Measurements from ENCODE around the gene HMGXB4.
"Not testable (repeated sequence)": the region's sequence is repeated elsewhere in the genome, so short reads cannot be mapped to it uniquely, and the experiment has no call there.

The HMGXB4 gene

GRCh38 chr22:35230417-35230816 lies 26.9 kb upstream of the HMGXB4 start:
- peaks cover 9% of the 10 kb centered on the region for H3K4me1 Mint-ChIP-seq (ENCODE audit: low read depth)
- H3K36me3 Mint-ChIP-seq (ENCODE audit: low read depth), result no peaks in the 10 kb centered on the region
- peak overlapping the region; percentile 59 for H3K4me3 Mint-ChIP-seq
- H3K27ac Mint-ChIP-seq, result no peak overlapping the region
- peaks cover 34% of the 10 kb centered on the region for H3K27me3 Mint-ChIP-seq
- no peak for DNase-seq
- no peaks in the 10 kb centered on the region for H3K9me3 Mint-ChIP-seq

- Mint-ChIP-seq H3K27me3 (peaks cover 39% of the 10 kb centered on the region), H3K9me3 (no peaks in the 10 kb centered on the region), H3K4me1 (ENCODE audit: low read depth) (peaks cover 9% of the 10 kb centered on the region), H3K4me3 (peak overlapping the region; percentile 59), H3K27ac (no peak overlapping the region), H3K36me3 (ENCODE audit: low read depth) (no peaks in the 10 kb centered on the region)
- no peak for DNase-seq
Measured at GRCh38 chr22:35230839-35231584, 26.3 kb upstream of the HMGXB4 start.

DNA sequence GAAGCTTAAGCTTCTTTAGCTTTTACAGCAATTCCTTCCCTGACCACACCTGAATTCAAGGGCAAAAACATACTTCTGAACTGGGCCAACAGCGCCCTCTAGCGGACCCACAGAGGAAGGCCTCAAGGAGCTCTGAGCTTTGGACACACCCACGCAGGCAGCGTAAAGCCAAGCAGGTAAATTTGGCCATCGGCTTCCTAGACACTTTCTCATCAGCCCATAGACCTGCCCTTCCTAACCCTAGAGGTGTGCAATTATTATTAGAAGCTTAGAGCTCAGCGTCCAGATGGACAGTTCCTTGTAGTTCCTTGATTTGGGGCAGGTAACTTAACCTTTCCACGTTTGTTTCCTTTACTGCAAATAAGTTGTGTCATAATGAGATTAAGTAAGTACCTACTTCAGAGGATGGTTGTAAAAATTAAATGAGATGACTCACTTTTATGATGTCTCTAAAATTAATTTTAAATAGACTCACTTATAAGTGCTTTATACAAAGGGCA lies 25.7 kb upstream of the HMGXB4 start:
- Mint-ChIP-seq H3K36me3 (ENCODE audit: low read depth) (no peaks in the 10 kb centered on the region), H3K4me1 (ENCODE audit: low read depth) (peaks cover 9% of the 10 kb centered on the region)

GRCh38 chr22:35238749-35239148 lies 18.5 kb upstream of the HMGXB4 start:
- H3K9me3 Mint-ChIP-seq; H3K4me3 Mint-ChIP-seq; H3K4me1 Mint-ChIP-seq (ENCODE audit: low read depth); DNase-seq; H3K36me3 Mint-ChIP-seq (ENCODE audit: low read depth); H3K27ac Mint-ChIP-seq: not testable (repeated sequence)
- H3K27me3 Mint-ChIP-seq, result peaks cover 58% of the 10 kb centered on the region

More for the DNA sequence above, 25.7 kb upstream of the HMGXB4 start:
- Mint-ChIP-seq H3K4me3 (no peak overlapping the region), H3K27ac (no peak overlapping the region), H3K9me3 (no peaks in the 10 kb centered on the region), H3K27me3 (peaks cover 45% of the 10 kb centered on the region)
- DNase-seq, result peak; percentile 75

DNA sequence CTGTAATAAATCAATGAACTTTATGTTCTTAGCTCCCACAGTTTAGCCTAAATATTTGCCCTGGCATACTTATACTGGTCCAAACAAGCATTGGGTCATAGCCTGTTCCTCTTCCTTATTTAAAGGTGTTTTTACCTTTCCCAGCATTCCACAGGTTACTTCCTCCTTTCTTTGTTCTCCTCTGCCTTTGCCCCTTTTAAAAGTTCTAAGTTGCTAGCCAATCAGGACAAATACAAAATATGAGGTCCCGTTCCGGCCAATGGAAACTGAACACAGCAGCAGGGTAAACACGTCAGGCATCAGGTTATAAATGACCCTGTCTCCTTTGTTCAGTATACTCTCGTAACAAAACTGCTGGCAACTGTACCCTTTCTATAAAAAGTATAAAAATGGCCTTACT lies 12.8 kb upstream of the HMGXB4 start:
- H3K4me1 Mint-ChIP-seq (ENCODE audit: low read depth); H3K9me3 Mint-ChIP-seq; H3K27ac Mint-ChIP-seq; H3K36me3 Mint-ChIP-seq (ENCODE audit: low read depth); H3K4me3 Mint-ChIP-seq; DNase-seq: not testable (repeated sequence)
- peaks cover 41% of the 10 kb centered on the region for H3K27me3 Mint-ChIP-seq

GRCh38 chr22:35250156-35250555 lies 7.1 kb upstream of the HMGXB4 start:
- Mint-ChIP-seq H3K9me3 (no peaks in the 10 kb centered on the region), H3K4me1 (ENCODE audit: low read depth) (no peaks in the 10 kb centered on the region), H3K27ac (no peak overlapping the region), H3K27me3 (peaks cover 17% of the 10 kb centered on the region), H3K36me3 (ENCODE audit: low read depth) (no peaks in the 10 kb centered on the region), H3K4me3 (no peak overlapping the region)
- DNase-seq, result no peak

- H3K9me3 Mint-ChIP-seq, result no peaks in the 10 kb centered on the region
- no peak for DNase-seq
- no peak overlapping the region for H3K27ac Mint-ChIP-seq
- H3K36me3 Mint-ChIP-seq (ENCODE audit: low read depth), result peaks cover 11% of the 10 kb centered on the region
- H3K4me1 Mint-ChIP-seq (ENCODE audit: low read depth), result peaks cover 16% of the 10 kb centered on the region
- H3K27me3 Mint-ChIP-seq, result no peaks in the 10 kb centered on the region
- no peak overlapping the region for H3K4me3 Mint-ChIP-seq
Measured at GRCh38 chr22:35253946-35254345, 3.3 kb upstream of the HMGXB4 start.

- peak overlapping the region; percentile 90 for H3K4me3 Mint-ChIP-seq
- peaks cover 31% of the 10 kb centered on the region for H3K4me1 Mint-ChIP-seq (ENCODE audit: low read depth)
- peaks cover 29% of the 10 kb centered on the region for H3K36me3 Mint-ChIP-seq (ENCODE audit: low read depth)
- DNase-seq, result no peak
- H3K27ac Mint-ChIP-seq, result peak overlapping the region; percentile 96
- no peaks in the 10 kb centered on the region for H3K27me3 Mint-ChIP-seq
- no peaks in the 10 kb centered on the region for H3K9me3 Mint-ChIP-seq
Measured at GRCh38 chr22:35257002-35257320, 332 bp upstream of the HMGXB4 start.

GRCh38 chr22:35258191-35258988 lies 1.1 kb downstream of the HMGXB4 start:
- Mint-ChIP-seq H3K36me3 (ENCODE audit: low read depth) (peaks cover 43% of the 10 kb centered on the region), H3K4me3 (peak overlapping the region; percentile 90), H3K9me3 (no peaks in the 10 kb centered on the region), H3K4me1 (ENCODE audit: low read depth) (peaks cover 34% of the 10 kb centered on the region), H3K27ac (peak overlapping the region; percentile 93), H3K27me3 (no peaks in the 10 kb centered on the region)
- DNase-seq, result no peak

DNA sequence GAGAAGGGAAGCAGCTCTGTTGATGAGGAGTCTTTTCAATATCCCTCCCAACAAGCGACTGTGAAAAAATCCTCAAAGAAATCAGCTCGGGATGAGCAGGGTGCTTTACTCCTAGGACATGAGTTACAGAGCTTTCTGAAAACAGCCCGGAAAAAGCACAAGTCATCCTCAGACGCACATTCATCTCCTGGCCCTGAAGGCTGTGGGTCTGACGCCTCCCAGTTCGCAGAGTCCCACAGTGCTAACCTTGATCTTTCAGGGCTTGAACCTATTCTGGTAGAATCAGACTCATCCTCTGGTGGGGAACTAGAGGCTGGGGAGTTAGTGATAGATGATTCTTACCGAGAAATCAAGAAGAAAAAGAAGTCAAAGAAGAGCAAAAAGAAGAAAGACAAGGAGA lies 7.7 kb downstream of the HMGXB4 start:
- no peaks in the 10 kb centered on the region for H3K9me3 Mint-ChIP-seq
- H3K36me3 Mint-ChIP-seq (ENCODE audit: low read depth), result peaks cover 87% of the 10 kb centered on the region
- no peaks in the 10 kb centered on the region for H3K27me3 Mint-ChIP-seq
- no peak overlapping the region for H3K4me3 Mint-ChIP-seq
- peaks cover 19% of the 10 kb centered on the region for H3K4me1 Mint-ChIP-seq (ENCODE audit: low read depth)
- H3K27ac Mint-ChIP-seq, result no peak overlapping the region
- DNase-seq, result no peak

GRCh38 chr22:35266277-35266676 lies 9.0 kb downstream of the HMGXB4 start:
- H3K4me3 Mint-ChIP-seq, result no peak overlapping the region

GRCh38 chr22:35269630-35270029 lies 12.3 kb downstream of the HMGXB4 start:
- Mint-ChIP-seq H3K27me3 (no peaks in the 10 kb centered on the region), H3K4me3 (no peak overlapping the region), H3K36me3 (ENCODE audit: low read depth) (peaks cover 93% of the 10 kb centered on the region), H3K4me1 (ENCODE audit: low read depth) (peaks cover 35% of the 10 kb centered on the region), H3K9me3 (no peaks in the 10 kb centered on the region), H3K27ac (no peak overlapping the region)
- no peak for DNase-seq

More at GRCh38 chr22:35266277-35266676, 9.0 kb downstream of the HMGXB4 start:
- Mint-ChIP-seq H3K27me3 (no peaks in the 10 kb centered on the region), H3K4me1 (ENCODE audit: low read depth) (peaks cover 14% of the 10 kb centered on the region), H3K36me3 (ENCODE audit: low read depth) (peaks cover 93% of the 10 kb centered on the region), H3K9me3 (no peaks in the 10 kb centered on the region), H3K27ac (no peak overlapping the region)
- DNase-seq, result no peak

GRCh38 chr22:35274154-35274871 lies 17.0 kb downstream of the HMGXB4 start:
- peak overlapping the region; percentile 59 for H3K27ac Mint-ChIP-seq
- no peak for DNase-seq
- no peaks in the 10 kb centered on the region for H3K9me3 Mint-ChIP-seq
- H3K36me3 Mint-ChIP-seq (ENCODE audit: low read depth), result peaks cover 92% of the 10 kb centered on the region
- peaks cover 37% of the 10 kb centered on the region for H3K4me1 Mint-ChIP-seq (ENCODE audit: low read depth)
- H3K4me3 Mint-ChIP-seq, result no peak overlapping the region
- H3K27me3 Mint-ChIP-seq, result no peaks in the 10 kb centered on the region

- Mint-ChIP-seq H3K4me3 (no peak overlapping the region), H3K9me3 (no peaks in the 10 kb centered on the region), H3K27ac (no peak overlapping the region), H3K36me3 (ENCODE audit: low read depth) (peaks cover 92% of the 10 kb centered on the region), H3K27me3 (no peaks in the 10 kb centered on the region), H3K4me1 (ENCODE audit: low read depth) (peaks cover 43% of the 10 kb centered on the region)
- no peak for DNase-seq
Measured at GRCh38 chr22:35275580-35275979, 18.3 kb downstream of the HMGXB4 start.
